T-helper 2 cell treated with Interferon-gamma antibody and Interleukin-4, amounts not matched to agents 100 ng/mL and 5 ng/mL, for 36 hours (primary cell): ENCODE results near the gene PROM1. TPM values are rescaled to one million over a fixed set of nuclear protein-coding genes. Genes with fewer than 3 reads are reported as not detected.

Experiments
- intact Hi-C: fragments of 100-400 bp; cut with micrococcal nuclease; formaldehyde crosslinking; loops from one replicate; pipeline ENCODE4 v1.15.1; 2023
- total RNA-seq: library from RNA; stranded (reverse); gene quantifications from 2 replicates; pipeline ENCODE4 v1.2.3, GENCODE V29; 2022

Gene PROM1
- total RNA-seq, 1 donor from 2014 or later, result not detected

DNA sequence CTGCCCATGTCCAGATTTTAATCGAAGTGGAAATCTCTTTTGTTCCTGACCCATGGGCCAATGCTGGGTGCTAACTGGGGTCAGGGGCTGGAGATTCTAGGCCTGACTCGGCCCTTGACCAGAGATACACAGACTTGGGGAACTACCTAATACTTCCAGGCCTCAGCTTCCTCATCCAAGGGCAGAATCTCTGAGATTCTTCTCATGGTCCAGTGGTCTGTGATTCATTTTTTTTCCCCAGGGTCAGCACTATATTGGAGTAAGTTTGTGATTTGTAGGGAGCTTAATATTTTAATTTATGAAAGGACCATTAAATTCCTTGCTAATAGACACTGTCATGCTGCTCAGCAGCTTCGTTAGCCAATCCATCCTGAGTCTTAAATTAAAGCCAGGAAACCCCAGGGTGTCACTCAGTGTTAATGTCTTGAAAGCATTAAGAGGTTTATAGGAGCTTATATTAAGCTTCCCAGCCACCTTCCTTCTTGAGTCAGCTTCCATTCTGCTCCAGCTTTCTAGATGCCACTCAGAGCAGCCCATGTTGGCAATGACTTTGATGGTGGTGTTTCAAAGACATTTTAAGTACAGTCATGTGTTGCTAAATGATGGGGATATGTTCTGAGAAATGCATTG is 27.0 kb upstream of the PROM1 start:
- intact Hi-C loops, result no loop called here

DNA sequence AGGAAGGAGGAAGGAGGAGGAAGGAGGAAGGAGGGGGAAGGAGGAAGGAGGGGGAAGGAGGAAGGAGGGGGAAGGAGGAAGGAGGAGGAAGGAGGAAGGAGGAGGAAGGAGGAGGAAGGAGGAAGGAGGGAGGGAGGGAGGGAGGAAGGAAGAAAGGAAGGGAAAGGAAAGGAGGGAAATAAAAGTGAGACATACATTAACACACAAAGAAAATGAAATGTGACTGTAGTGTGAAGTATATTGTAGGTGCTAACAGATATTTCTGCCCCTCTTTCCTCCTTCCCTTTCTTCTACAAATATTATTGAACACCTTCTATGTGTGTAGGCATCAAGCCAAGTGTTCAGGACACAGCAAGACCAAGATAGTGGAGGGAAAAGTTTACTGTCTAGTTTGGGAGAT is 26.4 kb upstream of the PROM1 start:
- intact Hi-C loops, result no loop called here

- intact Hi-C loops, result no loop called here
Measured at GRCh38 chr4:16109256-16109655, 25.4 kb upstream of the PROM1 start.

DNA sequence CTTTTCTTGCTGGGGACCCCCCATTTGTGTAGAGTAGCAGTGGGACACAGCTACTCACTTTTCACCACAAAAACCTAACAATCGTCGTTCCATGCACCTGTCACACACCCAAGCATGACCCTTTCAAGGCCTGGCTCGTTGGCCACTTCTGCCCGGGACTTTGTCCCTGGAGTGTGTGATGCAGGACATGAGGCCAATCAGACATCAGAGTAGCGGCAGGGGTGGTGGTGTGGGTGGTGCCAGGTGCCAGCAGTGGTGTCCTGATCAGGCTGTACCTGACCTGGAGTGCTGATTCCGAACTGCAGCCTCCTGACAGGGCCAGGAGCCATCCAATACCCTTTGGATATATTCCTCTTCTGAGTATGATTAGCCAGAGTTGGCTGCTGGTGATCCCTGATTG is 23.1 kb upstream of the PROM1 start:
- intact Hi-C loops, result no loop called here

DNA sequence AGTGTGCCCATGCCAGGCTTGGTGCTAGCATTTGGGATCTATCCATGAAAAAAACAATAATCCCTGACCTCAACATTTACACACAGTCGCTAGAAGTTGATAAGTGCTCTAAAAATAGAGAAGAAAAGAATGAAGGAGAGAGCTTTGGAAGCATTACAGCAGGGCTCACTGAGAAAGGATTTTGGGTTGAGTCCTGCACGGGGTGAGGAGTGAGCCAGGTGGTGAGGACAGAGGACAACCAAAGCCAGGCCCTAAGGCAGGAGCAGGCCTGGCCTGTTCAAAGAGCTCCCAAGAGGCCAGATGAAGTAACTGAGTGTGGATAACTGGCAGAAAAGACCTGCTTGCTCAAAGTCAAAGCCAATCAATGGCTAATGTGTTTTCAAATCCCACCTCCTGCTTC is 20.7 kb upstream of the PROM1 start:
- intact Hi-C loops, result no loop called here

- intact Hi-C loops, result no loop called here
Measured at GRCh38 chr4:16102356-16102755, 18.5 kb upstream of the PROM1 start.

- intact Hi-C loops, result no loop called here
Measured at GRCh38 chr4:16100833-16101232, 17.0 kb upstream of the PROM1 start.

DNA sequence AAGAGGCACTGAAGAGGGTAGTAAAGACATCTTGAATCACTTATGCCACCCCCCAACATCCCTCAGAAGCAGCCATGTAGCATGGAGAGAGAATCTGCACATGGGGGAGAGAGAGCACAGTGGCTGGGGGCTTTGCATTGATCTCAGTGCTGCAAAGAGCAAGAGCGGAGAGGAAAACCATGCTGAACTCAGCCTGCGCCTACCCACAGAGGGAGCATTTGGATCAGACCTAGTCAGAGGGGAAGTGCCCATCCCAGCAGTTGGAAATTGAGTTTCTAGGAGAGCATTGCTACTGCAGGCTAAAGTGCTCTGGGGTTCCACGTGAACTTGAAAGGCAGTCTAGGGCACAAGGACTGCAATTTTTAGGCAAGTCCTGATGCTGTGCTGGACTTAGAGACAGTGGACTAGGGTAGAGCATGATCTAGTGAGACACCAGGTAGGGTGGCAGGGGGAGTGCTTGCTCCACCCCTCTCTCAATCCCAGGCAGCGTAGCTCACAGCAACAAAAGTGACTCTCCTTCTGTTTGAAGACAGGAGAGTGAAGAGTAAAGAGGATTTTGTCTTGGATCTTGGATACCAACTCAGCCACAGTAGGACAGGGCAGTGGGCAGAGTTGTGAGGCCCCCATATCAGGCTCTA is 9.0 kb upstream of the PROM1 start:
- intact Hi-C loops, result no loop called here

- intact Hi-C loops, result no loop called here
Measured at GRCh38 chr4:16090096-16090705, 6.4 kb upstream of the PROM1 start.

DNA sequence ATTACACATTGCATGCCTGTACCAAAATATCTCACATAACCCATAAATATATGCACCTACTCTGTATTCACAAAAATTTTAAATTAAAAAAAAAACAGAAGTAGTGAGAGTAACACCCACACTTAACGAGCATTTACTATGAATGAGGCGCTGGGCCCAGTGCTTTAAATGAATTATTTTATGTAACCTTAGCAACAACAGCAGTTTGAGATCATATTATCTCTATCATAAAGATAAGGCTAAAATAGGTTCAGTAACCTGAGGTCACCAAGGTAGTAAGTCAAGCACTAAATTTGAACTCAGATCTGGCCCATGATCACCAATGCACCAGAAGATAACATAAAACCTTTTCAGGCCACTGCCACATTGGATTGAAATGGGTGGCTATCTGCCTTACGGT is 5.3 kb upstream of the PROM1 start:
- intact Hi-C loops, result no loop called here

GRCh38 chr4:16088601-16089000 is 4.8 kb upstream of the PROM1 start:
- intact Hi-C loops, result no loop called here

DNA sequence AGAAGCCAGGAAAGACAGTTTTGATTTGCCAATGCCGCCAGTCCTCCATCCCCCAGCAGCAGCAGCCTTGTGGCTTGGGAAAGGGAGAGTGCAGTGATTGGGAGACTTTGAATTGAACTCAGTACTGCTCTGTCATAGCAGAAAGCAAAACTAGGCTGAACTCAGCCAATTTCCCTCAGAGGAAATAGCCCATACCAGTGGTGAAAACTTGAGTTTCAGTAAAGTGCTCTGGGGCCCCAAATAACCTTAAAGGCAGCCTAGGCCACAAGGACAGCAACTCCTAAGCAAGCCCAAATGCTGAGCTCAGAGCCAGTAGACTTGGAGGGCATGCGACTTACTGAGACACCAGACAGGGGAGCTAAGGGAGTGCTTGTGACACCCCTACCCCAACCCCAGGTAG is 2.0 kb upstream of the PROM1 start:
- intact Hi-C loops, result no loop called here

DNA sequence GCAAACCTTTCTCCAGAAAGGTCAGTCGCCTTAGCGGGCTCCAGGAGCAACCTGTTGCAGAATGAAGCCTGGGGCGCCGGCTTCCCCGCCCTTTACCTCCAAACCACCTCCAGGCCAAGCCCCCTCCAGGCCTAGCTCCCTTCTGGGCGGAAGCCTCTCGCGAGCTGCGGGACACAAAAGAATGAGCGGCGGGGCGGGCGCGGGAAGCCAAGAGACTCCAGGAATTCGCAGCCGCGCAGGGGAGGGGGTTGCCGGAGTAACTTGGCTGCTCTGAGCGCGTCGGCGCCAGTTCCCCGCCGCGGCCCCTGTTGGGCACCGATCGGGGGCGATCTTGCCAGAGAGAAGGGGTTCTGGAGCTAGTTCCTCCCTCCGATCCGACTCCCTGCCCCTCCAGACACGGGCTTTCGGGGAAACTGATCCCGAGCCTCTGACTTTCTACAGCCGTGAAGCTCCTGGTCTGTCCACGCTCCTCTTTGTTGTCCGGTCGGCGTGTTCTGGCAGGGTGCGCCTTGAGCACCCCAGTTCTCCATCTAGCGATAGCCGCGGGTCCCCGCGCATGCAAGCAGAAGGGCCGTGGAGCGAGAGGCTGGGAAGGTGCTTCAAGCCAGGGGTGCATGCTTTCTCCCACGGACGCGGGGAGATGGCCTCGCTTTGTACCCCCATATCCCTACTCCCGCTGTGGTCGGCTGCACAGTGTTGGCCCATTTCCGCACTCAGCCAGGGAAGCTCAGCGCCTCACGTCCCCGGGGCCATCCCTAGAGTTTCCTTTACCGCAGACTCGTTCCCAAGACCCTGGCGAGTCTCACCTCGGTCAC is 1.2 kb downstream of the PROM1 start:
- intact Hi-C loops, result no loop called here

DNA sequence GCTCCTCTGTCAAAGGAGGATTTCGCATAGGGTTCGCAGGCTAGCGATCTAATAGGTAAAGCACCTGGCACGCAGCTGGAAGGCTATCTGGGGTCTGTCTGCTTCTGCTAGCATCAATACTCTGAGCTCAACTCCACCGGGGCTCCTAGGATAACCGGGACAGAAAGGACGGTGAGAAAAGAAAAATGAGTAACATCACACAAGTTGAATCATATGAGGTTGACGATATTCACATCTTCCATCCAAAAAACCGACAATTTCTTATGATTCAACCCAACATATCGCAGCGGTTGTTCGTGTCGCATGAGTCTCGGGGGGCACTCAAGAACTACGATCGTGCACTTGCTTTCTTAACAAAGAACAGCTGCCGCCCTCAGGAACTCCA is 1.8 kb downstream of the PROM1 start:
- intact Hi-C loops, result no loop called here

GRCh38 chr4:16079046-16079445 is 4.8 kb downstream of the PROM1 start:
- intact Hi-C loops, result no loop called here

DNA sequence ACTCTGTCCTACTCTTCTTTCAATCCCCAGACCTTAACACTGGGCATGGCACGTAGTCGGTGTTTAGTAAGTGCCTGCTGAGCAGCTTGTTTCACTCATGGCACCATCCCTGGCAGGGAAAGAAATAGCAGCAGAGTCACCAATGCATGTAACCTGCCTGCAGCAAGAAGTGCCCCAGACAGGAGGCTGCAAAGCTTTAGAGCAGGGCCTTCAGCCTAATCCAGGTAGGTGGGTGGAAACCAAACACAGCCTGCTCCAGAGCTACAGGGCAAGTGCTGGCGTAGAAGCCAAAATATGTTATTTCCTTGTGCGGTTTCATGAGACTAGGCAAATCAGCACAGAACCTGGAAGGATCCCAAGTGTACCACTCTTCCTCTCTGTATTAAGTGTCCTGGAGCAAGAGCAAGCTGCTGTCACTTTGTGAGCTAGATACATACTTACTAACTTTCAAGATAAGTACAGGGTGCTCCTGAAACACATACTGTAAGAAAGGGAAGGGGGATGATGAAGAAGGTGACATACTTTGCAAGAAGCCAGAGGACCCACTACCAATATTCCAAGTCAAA is 5.5 kb downstream of the PROM1 start:
- intact Hi-C loops, result no loop called here

DNA sequence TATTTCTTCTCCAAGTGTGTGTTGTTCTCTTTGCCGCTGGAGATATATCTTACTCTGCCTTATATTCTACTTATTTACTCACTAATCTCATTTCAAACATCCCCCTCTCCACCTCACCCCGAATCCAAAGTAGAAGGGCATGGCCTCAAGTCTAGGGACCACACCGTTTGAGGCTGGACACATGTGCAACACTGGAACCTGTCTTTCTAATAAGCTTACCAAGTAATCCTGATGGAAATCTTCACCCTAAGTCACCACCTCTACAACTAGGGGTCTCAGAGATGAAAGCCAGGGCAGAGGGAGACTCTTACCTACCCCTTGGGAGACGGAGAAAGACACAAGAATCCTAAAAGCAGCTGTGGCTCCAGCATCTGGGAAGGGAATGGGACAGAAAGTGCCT is 6.0 kb downstream of the PROM1 start:
- intact Hi-C loops, result no loop called here

DNA sequence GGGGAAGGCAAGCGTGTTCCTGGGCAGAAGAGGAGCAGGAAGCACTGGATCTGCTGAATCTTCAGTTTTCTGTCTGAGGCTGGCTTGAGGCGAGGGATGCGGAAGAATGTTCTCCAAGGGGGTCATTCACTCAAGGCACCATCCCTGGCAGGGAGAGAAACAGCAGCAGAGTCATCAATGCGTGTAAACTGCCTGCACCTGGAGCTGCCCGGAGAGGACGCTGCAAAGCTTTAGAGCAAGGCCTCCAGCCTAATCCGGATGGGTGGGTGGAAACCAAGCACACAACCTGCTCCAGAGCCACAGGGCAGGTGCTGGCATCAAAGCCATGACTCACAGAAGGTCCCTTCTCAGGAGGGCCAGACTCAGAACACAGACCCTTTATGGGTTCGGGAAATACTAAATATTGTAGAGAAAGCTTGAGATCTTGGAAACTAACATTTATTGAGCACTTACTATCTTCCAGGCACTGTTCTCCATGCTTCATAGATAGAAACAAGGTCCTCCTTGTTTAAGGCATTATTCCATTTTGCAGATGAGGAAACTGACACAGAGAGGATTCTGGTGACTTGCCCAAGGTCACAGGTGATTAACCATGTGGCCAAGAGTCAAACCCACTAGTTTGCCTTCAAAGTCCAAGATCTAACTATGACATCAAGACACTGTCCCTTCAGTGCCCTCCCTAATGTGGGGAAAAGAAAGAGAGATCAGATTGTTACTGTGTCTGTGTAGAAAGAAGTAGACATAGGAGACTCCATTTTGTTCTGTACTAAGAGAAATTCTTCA is 7.7 kb downstream of the PROM1 start:
- intact Hi-C loops, result no loop called here

DNA sequence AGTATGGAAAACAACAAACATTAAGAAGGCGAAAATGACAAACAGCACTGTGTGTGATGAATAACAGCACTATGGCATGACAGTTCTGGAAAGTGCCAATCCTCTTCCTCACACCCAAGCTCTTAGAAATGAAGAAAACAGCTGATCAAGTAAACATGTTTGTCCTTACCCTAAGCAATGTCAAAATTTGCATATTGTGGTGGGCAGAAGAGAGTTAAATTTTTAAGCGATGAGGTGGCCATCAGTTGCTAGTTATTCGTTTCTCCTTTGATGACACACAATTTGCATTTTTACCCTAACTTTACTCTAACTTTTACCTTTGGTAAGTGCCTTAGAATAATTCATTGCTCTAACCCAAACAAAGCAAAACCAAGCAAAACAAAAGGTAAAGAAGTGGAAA is 8.8 kb downstream of the PROM1 start:
- intact Hi-C loops, result no loop called here

- intact Hi-C loops, result no loop called here
Measured at GRCh38 chr4:16072168-16072567, 11.7 kb downstream of the PROM1 start.

DNA sequence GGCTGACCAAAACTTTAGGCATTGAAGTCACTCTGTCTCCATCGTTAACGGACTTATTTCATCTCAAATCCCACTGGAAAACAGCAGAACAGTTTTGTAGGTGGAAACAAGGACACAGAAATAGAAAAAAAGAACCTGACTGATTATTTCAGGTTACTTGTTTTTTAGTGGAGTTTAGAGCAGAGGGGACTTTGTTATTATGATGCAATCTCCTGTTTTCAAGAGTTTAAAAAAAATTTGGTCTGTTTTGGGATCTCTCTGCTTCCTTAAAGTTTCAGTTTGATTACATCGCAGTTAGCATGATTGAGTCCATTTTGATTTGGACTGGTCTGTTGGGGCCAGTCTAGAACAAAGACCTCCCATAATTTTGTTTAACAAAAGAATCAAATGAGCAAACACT is 13.6 kb downstream of the PROM1 start:
- intact Hi-C loops, result no loop called here
